ENCODE data around the gene NDUFAF7. TPM values are rescaled to one million over a fixed set of nuclear protein-coding genes. Genes with fewer than 3 reads are reported as not detected.

Gene NDUFAF7
- total and polyA plus RNA-seq, 10 of the 15 experiments (the other 5 are each of a cell fraction or from before 2014, with no cell fraction given) = 16.6 to 39.5 (median 24.3) TPM

- POLR2A ChIA-PET = interaction anchor here (0.6 to 1.2 kb wide), 2 partner anchors 13 to 42 kb away, joined by 4 read pairs; partner anchors contain the start of genes CEBPZ and NDUFAF7
- no peak overlapping the region for H3K4me3 ChIP-seq
- H3K9me3 ChIP-seq (replicated peaks; ENCODE audit: control insufficient read depth, insufficient read depth, low read length) = no peaks in the 10 kb centered on the region
- CTCF ChIA-PET = interaction anchor here (1.3 to 1.8 kb wide), 2 partner anchors 10 to 21 kb away, joined by 3 to 8 read pairs; no protein-coding TSS in a partner anchor
- 97% methylated on average over 3 of the region's 3 CpGs for WGBS (ENCODE audit: insufficient coverage, insufficient replicate concordance, low lambda C conversion rate, missing lambda C conversion rate)
- TF ChIP-seq EZH2 (IDR thresholded peaks at IDR 0.05; ENCODE audit: borderline replicate concordance, control insufficient read depth, low read depth, low read length) (no peak), USF2 (IDR thresholded peaks at IDR 0.05; ENCODE audit: borderline replicate concordance, low read depth, low read length) (no peak), NRF1 (conservative IDR thresholded peaks at IDR 0.05; ENCODE audit: low read depth, low read length) (no peak), RB1 (IDR thresholded peaks at IDR 0.05; ENCODE audit: borderline replicate concordance) (no peak)
- FAIRE-seq (no peak), DNase-seq (ENCODE audit: low read depth, low spot score) (no peak), ATAC-seq (no peak)
- H3K4me2 ChIP-seq (ENCODE audit: control insufficient read depth, insufficient read depth) = no peak overlapping the region
- H3K79me2 ChIP-seq (ENCODE audit: control insufficient read depth, insufficient read depth, low read length) = no peaks in the 10 kb centered on the region
- BruUV-seq (replicated peaks) = no TSS peak
- H3K27me3 ChIP-seq (replicated peaks in 1 of 2; ENCODE audit: control insufficient read depth in 2 of 2, insufficient read depth in 2 of 2, low read length in 1 of 2) = no peaks in the 10 kb centered on the region
- peaks cover 6% of the 10 kb centered on the region for H3K4me1 ChIP-seq (ENCODE audit: control insufficient read depth, insufficient read depth, low read length)
- intact Hi-C loops (cut with micrococcal nuclease; ENCODE audit: unreplicated experiment) (no loop called here), in situ Hi-C loops (cut with MboI) (no loop called here)
- H3K36me3 ChIP-seq (ENCODE audit: control insufficient read depth in 2 of 2, insufficient read depth in 2 of 2, low read length in 1 of 2) = peaks cover 2 to 27% of the 10 kb centered on the region in 2 experiments
- H4K20me1 ChIP-seq (ENCODE audit: control insufficient read depth, insufficient read depth) = no peaks in the 10 kb centered on the region
- H3K27ac ChIP-seq (ENCODE audit: control insufficient read depth, insufficient read depth) = no peak overlapping the region
- no peak overlapping the region for H3K9ac ChIP-seq (ENCODE audit: control insufficient read depth, insufficient read depth, low read length)
- no peak overlapping the region for H2AFZ ChIP-seq (ENCODE audit: control insufficient read depth, low read depth, low read length)
- RAD21 ChIA-PET (ENCODE audit: unreplicated experiment) = interaction anchor here (0.9 kb wide), 1 partner anchor 10 kb away, joined by 3 read pairs; no protein-coding TSS in a partner anchor
- SMC1A ChIA-PET (ENCODE audit: uncharacterized antibody, unreplicated experiment) = interaction anchor here (1.1 to 1.3 kb wide), 2 partner anchors 22 to 123 kb away, joined by 3 to 4 read pairs; no protein-coding TSS in a partner anchor
Measured at GRCh38 chr2:37244755-37245154, 13.3 kb downstream of the NDUFAF7 start.

GRCh38 chr2:37246205-37246604 is 14.7 kb downstream of the NDUFAF7 start:
- no peaks in the 10 kb centered on the region for H3K9me3 ChIP-seq (replicated peaks; ENCODE audit: control insufficient read depth, insufficient read depth, low read length)
- ATAC-seq = no peak
- BruUV-seq (replicated peaks) = no TSS peak
- H3K36me3 ChIP-seq (ENCODE audit: control insufficient read depth in 2 of 2, insufficient read depth in 2 of 2, low read length in 1 of 2) = peaks cover 2 to 27% of the 10 kb centered on the region in 2 experiments
- H3K27me3 ChIP-seq (replicated peaks in 1 of 2; ENCODE audit: control insufficient read depth in 2 of 2, insufficient read depth in 2 of 2, low read length in 1 of 2) = no peaks in the 10 kb centered on the region
- H2AFZ ChIP-seq (ENCODE audit: control insufficient read depth, low read depth, low read length) = no peak overlapping the region
- intact Hi-C loops (cut with micrococcal nuclease; ENCODE audit: unreplicated experiment) (no loop called here), in situ Hi-C loops (cut with MboI) (no loop called here)
- ChIA-PET POLR2A (interaction anchor here (0.5 kb wide), 1 partner anchor 126 kb away, joined by 6 read pairs; no protein-coding TSS in a partner anchor), CTCF (interaction anchor here (1.2 to 1.7 kb wide), 2 partner anchors 11 to 76 kb away, joined by 4 read pairs; no protein-coding TSS in a partner anchor), SMC1A (ENCODE audit: uncharacterized antibody, unreplicated experiment) (interaction anchor here (1.1 kb wide), 1 partner anchor 10 kb away, joined by 3 read pairs; no protein-coding TSS in a partner anchor), RAD21 (ENCODE audit: unreplicated experiment) (interaction anchor here (0.6 kb wide), 1 partner anchor 58 kb away, joined by 5 read pairs; no protein-coding TSS in a partner anchor)
- H4K20me1 ChIP-seq (ENCODE audit: control insufficient read depth, insufficient read depth) = no peaks in the 10 kb centered on the region
- no peak for FAIRE-seq
- H3K9ac ChIP-seq (ENCODE audit: control insufficient read depth, insufficient read depth, low read length) = no peak overlapping the region
- no peak for DNase-seq (ENCODE audit: low read depth, low spot score)
- peaks cover 6% of the 10 kb centered on the region for H3K4me1 ChIP-seq (ENCODE audit: control insufficient read depth, insufficient read depth, low read length)
- H3K27ac ChIP-seq (ENCODE audit: control insufficient read depth, insufficient read depth) = no peak overlapping the region
- H3K4me3 ChIP-seq = no peak overlapping the region
- no peak overlapping the region for H3K4me2 ChIP-seq (ENCODE audit: control insufficient read depth, insufficient read depth)
- H3K79me2 ChIP-seq (ENCODE audit: control insufficient read depth, insufficient read depth, low read length) = no peaks in the 10 kb centered on the region
- TF ChIP-seq TBL1XR1 (IDR thresholded peaks at IDR 0.05; ENCODE audit: low read depth, low read length) = no peak
- TF ChIP-seq BACH1 (IDR thresholded peaks at IDR 0.05; ENCODE audit: borderline replicate concordance) = no peak
- TF ChIP-seq ZNF24 (IDR thresholded peaks at IDR 0.05) = no peak
- TF ChIP-seq HDGF (IDR thresholded peaks at IDR 0.05) = no peak
- TF ChIP-seq KLF5 (IDR thresholded peaks at IDR 0.05; ENCODE audit: partially characterized antibody) = no peak
- TF ChIP-seq PKNOX1 (IDR thresholded peaks at IDR 0.05) = no peak
- no peak for TF ChIP-seq SIX5 (IDR thresholded peaks at IDR 0.05; ENCODE audit: low read depth, low read length, severe bottlenecking)
- TF ChIP-seq ASH2L (IDR thresholded peaks at IDR 0.05; ENCODE audit: borderline replicate concordance, low read depth) = no peak
- no peak for TF ChIP-seq PBX3 (IDR thresholded peaks at IDR 0.05; ENCODE audit: insufficient replicate concordance, low read depth, low read length)
